A549 (cell line): ENCODE results near the gene TFDP2.

Experiments used
- CTCF ChIP-seq: fragments of >200 bp; sonication (Bioruptor Twin); formaldehyde crosslinking; IDR thresholded peaks from 3 replicates; pipeline ENCODE4 v1.5.1; 2016
- USF2 ChIP-seq: fragments of 450-650 bp; IDR thresholded peaks from 2 replicates; pipeline ENCODE4 v1.6.1; 2014; ENCODE audit warnings: antibody characterized with exemption

GRCh38 chr3:142129516-142130171 is 19.7 kb downstream of the TFDP2 start:
- no peak for TF ChIP-seq CTCF
- TF ChIP-seq USF2, result no peak
